Stomach (tissue), 9 donors: ENCODE results near the gene TRIM26. TPM values are rescaled to one million over a fixed set of nuclear protein-coding genes. Genes with fewer than 3 reads are reported as not detected.
A peak's percentile ranks its signal among the peaks of the same experiment; 100 is the strongest.

Experiments used
- DNase-seq, 2 donors: peaks; one replicate each; pipeline versions ENCODE4 v3.0.0 to v3.0.0-alpha.2; 2013 to 2019
- H3K27ac ChIP-seq, 5 donors: fragments of 200-600 bp in 4 of 5; sonication (generic) in 4 of 5; one replicate each; pipeline ENCODE4 v1.5.1; 2013 to 2019; ENCODE audit warnings: mild to moderate bottlenecking in 1 of 5, moderate library complexity in 1 of 5
- H3K27me3 ChIP-seq, 3 donors: fragments of 200-600 bp; sonication (generic); one replicate each; pipeline ENCODE4 v1.5.1; 2017 to 2019; ENCODE audit warnings: mixed run types in 1 of 3
- H3K36me3 ChIP-seq, 4 donors: fragments of 200-600 bp; sonication (generic); 1 replicate in 3 of 4; 2 replicates in 1 of 4; pipeline ENCODE4 v1.5.1; 2016 to 2019
- H3K4me1 ChIP-seq, 4 donors: fragments of 200-600 bp; sonication (generic); one replicate each; pipeline ENCODE4 v1.5.1; 2016 to 2019
- H3K4me3 ChIP-seq, 4 donors: fragments of 200-600 bp; sonication (generic) in 3 of 4; one replicate each; pipeline ENCODE4 v1.5.1; 2016 to 2019; ENCODE audit warnings: mild to moderate bottlenecking in 1 of 4
- H3K9me3 ChIP-seq, 4 donors: fragments of 200-600 bp; sonication (generic); one replicate each; pipeline ENCODE4 v1.5.1; 2016 to 2019
- EP300 ChIP-seq: sonication (generic); formaldehyde crosslinking; IDR thresholded peaks from one replicate; pipeline ENCODE4 v1.6.1; 2017; ENCODE audit warnings: antibody characterized with exemption
- POLR2A ChIP-seq, 4 donors: fragments of 450-650 bp; IDR thresholded peaks; one replicate each; pipeline ENCODE4 v1.6.1; 2016; ENCODE audit warnings: antibody characterized with exemption in 4 of 4, control low read depth in 2 of 4, mild to moderate bottlenecking in 1 of 4, moderate library complexity in 1 of 4
- POLR2AphosphoS5 ChIP-seq, 3 donors: sonication (generic); formaldehyde crosslinking; IDR thresholded peaks; one replicate each; pipeline ENCODE4 v1.6.1; 2016; ENCODE audit warnings: antibody characterized with exemption in 3 of 3
- WGBS, 5 donors: extraction: QIAGEN DNeasy Blood & Tissue Kit in 3 of 5; methylation state at CpG; one replicate each; pipeline versions ENCODE4 v1.1.5 to v1.1.7; 2013 to 2018; 5-methylcytosine and 5-hydroxymethylcytosine counted together
- intact Hi-C: fragments of 100-400 bp; cut with DNase I; formaldehyde crosslinking; loops from one replicate; pipeline ENCODE4 v1.15.1; 2023; ENCODE audit warnings: low total_unique reads
- polyA plus RNA-seq, 3 donors: library from polyadenylated mRNA; stranded (reverse); fragments of 200-250 nt; gene quantifications; one replicate each; pipeline ENCODE4 v1.2.3, GENCODE V29; 2013
- total RNA-seq, 5 donors: library from RNA; depleted of rRNA; stranded (reverse); fragments of >200 nt; gene quantifications; one replicate each; pipeline versions ENCODE4 v1.1.0 to v1.2.3, GENCODE V29; 2014 to 2016
- TF ChIP-seq, protein P1 (sequence below), 7 experiments: fragments of 450-650 bp in 4 of 7; fragments of 200-600 bp in 3 of 7; sonication (generic) in 3 of 7; IDR thresholded peaks; one replicate each; pipeline ENCODE4 v1.5.1; 2016 to 2019; ENCODE audit warnings: antibody characterized with exemption in 7 of 7, control low read depth in 2 of 7, mild to moderate bottlenecking in 1 of 7
- donor health status: healthy with polysubstance abuse.
- donor health status: Bipolar disorder and iron deficiency.
- donor health status: healthy.

The TRIM26 gene
- total and polyA plus RNA-seq, 8 donors, result 25.1 to 53.9 (median 30.4) TPM

DNA sequence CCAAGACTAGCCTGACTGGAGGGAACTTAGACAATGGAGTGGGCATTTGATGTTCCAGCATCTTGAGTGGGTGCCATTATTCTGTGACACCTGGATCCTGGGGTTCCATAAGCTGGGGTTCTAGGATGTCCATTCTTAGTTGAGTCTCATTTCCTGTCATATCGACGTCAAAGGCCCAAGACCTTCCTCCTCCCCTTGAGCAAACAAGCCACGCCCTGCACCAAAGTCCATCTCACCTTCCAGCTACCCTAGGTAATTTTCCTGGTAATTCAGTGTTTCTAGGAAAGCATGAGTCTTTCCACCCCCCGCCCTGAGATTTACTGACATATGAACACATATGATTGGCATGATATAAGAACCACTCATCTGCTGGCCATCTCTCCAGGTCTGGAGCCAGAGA, 77.4 kb downstream of the TRIM26 start, which contains the start of gene TRIM40:
TRIM40 (plus strand) TSS at position 384 of the 400 bp plus-strand sequence. CDS start 897 bp downstream, outside the sequence.
- 31 to 63% (median 42%) methylated on average over 4 of the region's 4 CpGs for WGBS, 5 donors
- intact Hi-C loops, result no loop called here
- Histone ChIP-seq H3K36me3 (no peaks in the 10 kb centered on the region), H3K9me3 (no peaks in the 10 kb centered on the region), H3K4me1 (peaks cover 0 to 6% (median 5%) of the 10 kb centered on the region in 4 donors), H3K27ac (no peak within 1 kb of the TSS), H3K4me3 (no peak within 1 kb of the TSS), H3K27me3 (peaks cover 0 to 56% (median 9%) of the 10 kb centered on the region in 3 donors)
- TF ChIP-seq EP300 (no peak), POLR2A (IDR thresholded peaks at IDR 0.05) (no peak), POLR2AphosphoS5 (IDR thresholded peaks at IDR 0.05) (no peak)
- TF ChIP-seq, protein P1, sequence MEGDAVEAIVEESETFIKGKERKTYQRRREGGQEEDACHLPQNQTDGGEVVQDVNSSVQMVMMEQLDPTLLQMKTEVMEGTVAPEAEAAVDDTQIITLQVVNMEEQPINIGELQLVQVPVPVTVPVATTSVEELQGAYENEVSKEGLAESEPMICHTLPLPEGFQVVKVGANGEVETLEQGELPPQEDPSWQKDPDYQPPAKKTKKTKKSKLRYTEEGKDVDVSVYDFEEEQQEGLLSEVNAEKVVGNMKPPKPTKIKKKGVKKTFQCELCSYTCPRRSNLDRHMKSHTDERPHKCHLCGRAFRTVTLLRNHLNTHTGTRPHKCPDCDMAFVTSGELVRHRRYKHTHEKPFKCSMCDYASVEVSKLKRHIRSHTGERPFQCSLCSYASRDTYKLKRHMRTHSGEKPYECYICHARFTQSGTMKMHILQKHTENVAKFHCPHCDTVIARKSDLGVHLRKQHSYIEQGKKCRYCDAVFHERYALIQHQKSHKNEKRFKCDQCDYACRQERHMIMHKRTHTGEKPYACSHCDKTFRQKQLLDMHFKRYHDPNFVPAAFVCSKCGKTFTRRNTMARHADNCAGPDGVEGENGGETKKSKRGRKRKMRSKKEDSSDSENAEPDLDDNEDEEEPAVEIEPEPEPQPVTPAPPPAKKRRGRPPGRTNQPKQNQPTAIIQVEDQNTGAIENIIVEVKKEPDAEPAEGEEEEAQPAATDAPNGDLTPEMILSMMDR (IDR thresholded peaks at IDR 0.05), result no peak
- peak in 1 of 2 donors; percentile 66 for DNase-seq

- intact Hi-C loops, result no loop called here
- Histone ChIP-seq H3K4me3 (no peak overlapping the region), H3K27me3 (peaks cover 0 to 62% (median 15%) of the 10 kb centered on the region in 3 donors), H3K36me3 (no peaks in the 10 kb centered on the region), H3K9me3 (no peaks in the 10 kb centered on the region), H3K4me1 (peaks cover 0 to 9% (median 8%) of the 10 kb centered on the region in 4 donors), H3K27ac (no peak overlapping the region)
- no peak for DNase-seq
- TF ChIP-seq EP300 (no peak), POLR2A (IDR thresholded peaks at IDR 0.05) (no peak), POLR2AphosphoS5 (IDR thresholded peaks at IDR 0.05) (no peak)
- TF ChIP-seq, protein P1 (IDR thresholded peaks at IDR 0.05), result no peak
- WGBS, 5 donors, result 77 to 89% (median 79%) methylated on average over 2 of the region's 2 CpGs
These were observed 78.1 kb downstream of the TRIM26 start for GRCh38 chr6:30135147-30135546.

Other genes with a start within 250 kb of the TRIM26 start
- 10 to 100 TPM in 3 of 5 donors, 1 to 10 TPM in 2; 4.1 to 44.2 (median 21.7) TPM for gene POLR1H, start 152.1 kb downstream of the TRIM26 start, total RNA-seq
- gene POLR1H, start 152.1 kb downstream of the TRIM26 start, polyA plus RNA-seq, result 10 to 100 TPM; 36.0 to 65.1 (median 52.3) TPM
- 100 to 1,000 TPM in 1 of 5 donors, 10 to 100 TPM in 3, 1 to 10 TPM in 1; 1.2 to 141 (median 30.4) TPM for gene PPP1R11, start 146.2 kb downstream of the TRIM26 start, total RNA-seq
- 100 to 1,000 TPM in 1 of 3 donors, 10 to 100 TPM in 2; 67.8 to 106 (median 69.7) TPM for gene PPP1R11, start 146.2 kb downstream of the TRIM26 start, polyA plus RNA-seq
- gene RNF39, start 137.6 kb downstream of the TRIM26 start, total RNA-seq, result 10 to 100 TPM in 1 of 5 donors, 1 to 10 TPM in 1, under 1 TPM in 1, not detected in 2; 0.18 to 13.5 (median 7.1) TPM
- 1 to 10 TPM; 2.4 to 3.4 (median 3.2) TPM for gene RNF39, start 137.6 kb downstream of the TRIM26 start, polyA plus RNA-seq
- gene TRIM31, start 100.3 kb downstream of the TRIM26 start, total RNA-seq, result 10 to 100 TPM in 2 of 5 donors, 1 to 10 TPM in 1, not detected in 2; 4.6 to 12.3 (median 11.0) TPM
- 10 to 100 TPM in 1 of 3 donors, 1 to 10 TPM in 2; 1.2 to 52.2 (median 4.3) TPM for gene TRIM31, start 100.3 kb downstream of the TRIM26 start, polyA plus RNA-seq
- gene TRIM40, start 77.3 kb downstream of the TRIM26 start, total RNA-seq, result not detected
- gene TRIM40, start 77.3 kb downstream of the TRIM26 start, polyA plus RNA-seq, result not detected
- 1 to 10 TPM in 1 of 5 donors, under 1 TPM in 2, not detected in 2; 0.37 to 2.3 (median 0.58) TPM for gene TRIM10, start 52.2 kb downstream of the TRIM26 start, total RNA-seq
- not detected for gene TRIM10, start 52.2 kb downstream of the TRIM26 start, polyA plus RNA-seq
- 10 to 100 TPM in 1 of 5 donors, not detected in 4; 24.6 TPM for gene TRIM15, start 49.9 kb downstream of the TRIM26 start, total RNA-seq
- under 1 TPM in 1 of 3 donors, not detected in 2; 0.13 TPM for gene TRIM15, start 49.9 kb downstream of the TRIM26 start, polyA plus RNA-seq
- gene TRIM39, start 113.5 kb upstream of the TRIM26 start, total RNA-seq, result 10 to 100 TPM in 3 of 5 donors, 1 to 10 TPM in 2; 8.6 to 28.1 (median 17.5) TPM
- gene TRIM39, start 113.5 kb upstream of the TRIM26 start, polyA plus RNA-seq, result 10 to 100 TPM in 1 of 3 donors, 1 to 10 TPM in 2; 6.5 to 11.2 (median 8.4) TPM
- gene RPP21, start 131.8 kb upstream of the TRIM26 start, total RNA-seq, result 100 to 1,000 TPM in 2 of 5 donors, 10 to 100 TPM in 1, 1 to 10 TPM in 1, not detected in 1; 4.5 to 157 (median 60.3) TPM
- 100 to 1,000 TPM; 119 to 167 (median 145) TPM for gene RPP21, start 131.8 kb upstream of the TRIM26 start, polyA plus RNA-seq